HG03066 (cell line): ENCODE data around the gene SRP68.

Source experiments
- ATAC-seq: cut with Tn5 transposase; IDR thresholded peaks from one replicate; pipeline ENCODE4 v1.9.1; 2021; ENCODE audit warnings: low read depth; ENCODE audit not compliant: unreplicated experiment

Gene SRP68

DNA sequence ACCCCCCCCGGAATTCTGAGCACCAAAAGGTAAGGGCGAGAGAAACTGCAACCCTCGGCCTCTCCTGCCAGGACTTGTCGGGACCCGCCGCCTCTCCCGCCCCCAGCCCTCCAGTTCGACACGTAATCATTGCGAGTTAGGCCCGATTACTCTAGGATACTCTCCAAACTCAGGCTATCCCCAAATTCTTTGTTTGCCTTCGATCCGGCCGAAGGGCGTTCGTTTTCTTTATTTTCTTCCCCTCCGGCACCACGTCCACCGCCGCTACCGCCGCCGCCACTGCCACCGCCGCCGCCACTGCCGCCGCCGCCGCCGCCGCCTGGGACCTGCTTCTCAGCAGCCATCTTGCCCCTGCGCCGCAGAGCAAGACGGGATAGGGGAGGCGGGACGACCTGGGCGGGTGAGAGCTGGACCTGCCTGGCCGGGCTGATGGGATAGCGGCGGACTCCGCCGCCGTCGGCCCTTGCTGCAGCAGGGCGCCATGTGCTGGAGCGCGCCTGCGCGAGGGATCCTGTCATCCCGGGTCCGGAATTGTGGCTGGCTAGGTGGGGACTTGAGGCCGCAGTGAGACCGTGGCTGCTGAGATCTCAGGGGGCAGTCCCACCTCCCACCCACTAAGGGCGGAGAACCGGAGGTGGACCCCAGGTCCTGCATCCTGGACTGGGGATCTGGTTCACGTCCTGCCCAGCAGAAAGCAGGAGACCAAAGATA is at the start of gene SRP68:
SRP68 (minus strand) TSS at position 370 of the 711 bp plus-strand sequence; CDS start at position 344, 26 bp downstream.
- ATAC-seq, result peak; percentile 92

DNA sequence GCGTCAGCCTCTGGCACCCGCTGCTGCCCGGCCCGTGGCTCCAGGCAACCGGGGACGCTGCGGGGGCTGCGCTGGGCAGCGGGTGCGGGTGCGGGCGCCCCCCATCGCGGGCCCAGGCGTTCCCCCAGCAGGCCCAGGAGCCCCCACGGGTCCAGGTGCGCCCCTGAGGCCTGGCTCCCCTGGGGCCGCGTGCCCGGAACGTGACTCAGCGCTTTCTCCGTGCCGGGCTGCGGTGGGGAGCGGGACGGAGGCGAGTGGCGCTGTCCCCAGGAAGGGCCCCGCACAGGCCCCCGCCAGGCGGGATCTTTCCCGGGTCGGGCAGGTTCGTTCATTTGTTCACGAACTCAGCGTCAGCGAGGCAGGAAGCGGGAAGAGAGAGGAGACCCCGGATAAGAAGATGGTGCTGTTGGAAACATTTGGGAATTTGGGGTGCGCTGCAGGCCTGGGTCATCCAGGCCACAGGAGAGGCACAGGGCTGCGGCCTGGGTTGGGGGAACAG is 49.7 kb upstream of the SRP68 start:
- ATAC-seq, result no peak

DNA sequence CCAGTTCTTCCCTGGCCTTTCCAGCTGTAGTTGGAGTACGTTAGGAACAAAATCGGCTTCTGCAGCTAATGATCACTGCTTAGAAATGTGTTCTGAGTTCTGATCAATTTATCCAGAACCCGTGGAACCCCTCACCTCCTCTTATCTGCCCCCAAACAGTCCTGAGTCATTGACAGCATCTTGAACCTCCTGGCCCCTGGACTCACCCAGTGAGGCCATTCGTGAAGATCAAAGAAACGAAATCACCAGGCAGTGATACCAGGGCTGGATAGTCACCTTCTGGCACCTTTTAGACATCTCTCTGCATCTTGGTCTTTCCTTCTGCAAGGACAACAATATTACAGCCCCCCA is 48.3 kb upstream of the SRP68 start:
- ATAC-seq, result no peak

DNA sequence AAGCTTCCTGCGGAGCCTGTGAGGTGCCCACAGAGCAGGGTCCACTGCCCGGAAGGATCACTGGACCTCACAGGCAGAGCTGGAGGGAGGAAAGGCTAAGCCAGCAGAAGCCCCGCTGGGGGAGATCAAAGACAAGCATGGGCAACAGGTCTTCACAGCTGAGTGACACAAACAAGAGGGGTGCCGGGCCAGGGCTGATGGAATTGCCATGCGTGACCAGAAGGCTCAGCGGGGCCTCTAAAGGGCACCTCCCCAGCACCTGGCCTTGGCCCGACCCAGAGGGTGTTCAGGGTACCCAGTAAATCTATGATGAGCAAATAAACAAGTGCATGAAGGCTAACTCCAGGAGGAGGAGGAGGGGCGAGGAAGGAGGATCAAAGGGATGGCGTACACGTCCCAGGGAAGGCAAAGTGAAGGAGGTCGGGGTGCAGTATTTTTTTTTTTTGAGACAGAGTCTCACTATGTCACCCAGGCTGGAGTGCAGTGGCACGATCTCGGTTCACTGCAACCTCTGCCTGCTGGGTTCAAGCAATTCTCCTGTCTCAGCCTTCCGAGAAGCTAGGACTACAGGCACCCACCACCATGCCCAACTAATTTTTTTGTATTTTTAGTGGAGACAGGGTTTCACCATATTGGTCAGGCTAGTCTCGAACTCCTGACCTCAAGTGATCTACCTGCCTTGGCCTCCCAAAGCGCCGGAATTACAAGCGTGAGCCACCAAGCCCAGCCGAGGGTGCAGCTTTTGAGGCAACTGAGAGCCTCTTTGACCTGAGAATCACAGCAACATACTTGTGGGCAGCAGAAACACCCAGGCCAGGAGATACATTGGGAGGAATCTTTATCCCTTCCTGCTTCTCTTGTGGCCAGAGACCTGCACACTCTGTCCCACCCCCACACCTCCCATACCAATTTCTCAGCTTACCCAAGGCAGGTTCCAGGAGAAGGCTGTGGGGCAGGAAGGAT is 47.4 kb upstream of the SRP68 start:
- ATAC-seq, result no peak

DNA sequence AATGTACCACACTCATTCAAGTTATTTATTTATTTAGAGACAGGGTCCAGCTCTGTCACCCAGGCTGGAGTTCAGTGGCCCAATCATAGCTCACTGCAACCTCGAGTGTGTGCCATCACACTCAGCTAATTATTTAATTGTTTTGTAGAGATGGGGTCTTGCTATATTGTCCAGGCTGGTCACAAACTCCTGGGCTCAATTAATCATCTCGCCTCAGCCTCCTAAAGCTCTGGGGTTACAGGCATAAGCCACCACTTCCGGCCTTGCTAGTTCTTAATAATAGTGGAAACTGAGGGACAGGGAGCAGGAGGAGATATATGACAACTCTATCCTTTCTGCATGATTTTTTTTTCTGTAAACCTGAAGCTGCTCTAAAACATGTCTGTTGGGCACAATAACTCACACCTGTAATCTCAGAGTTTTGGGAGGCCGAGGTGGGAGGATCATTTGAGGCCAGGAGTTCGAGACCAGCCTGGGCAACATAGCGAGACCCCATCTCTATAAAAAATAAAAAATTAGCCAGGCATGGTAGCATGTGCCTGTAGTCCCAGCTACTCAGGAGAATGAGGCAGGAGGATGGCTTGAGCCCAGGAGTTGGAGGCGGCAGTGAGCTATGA is 42.9 kb upstream of the SRP68 start:
- ATAC-seq, result no peak

DNA sequence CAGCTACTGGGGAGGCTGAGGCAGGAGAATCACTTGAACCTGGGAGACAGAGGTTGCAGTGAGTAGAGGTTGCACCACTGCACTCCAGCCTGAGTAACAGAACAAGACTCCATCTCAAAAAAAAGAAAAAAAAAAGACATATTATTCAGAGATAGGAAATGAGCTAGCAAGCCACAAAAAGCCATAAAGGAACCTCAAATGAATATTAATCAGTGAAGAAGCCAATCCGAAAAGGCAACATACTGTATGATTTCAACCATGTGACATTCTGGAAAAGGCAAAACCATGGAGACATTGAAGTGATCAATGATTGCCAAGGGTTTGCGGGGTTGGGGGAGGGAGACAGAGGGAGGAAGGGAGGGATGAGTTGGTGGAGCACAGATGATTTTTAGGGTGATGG is 39.6 kb upstream of the SRP68 start:
- ATAC-seq, result no peak

DNA sequence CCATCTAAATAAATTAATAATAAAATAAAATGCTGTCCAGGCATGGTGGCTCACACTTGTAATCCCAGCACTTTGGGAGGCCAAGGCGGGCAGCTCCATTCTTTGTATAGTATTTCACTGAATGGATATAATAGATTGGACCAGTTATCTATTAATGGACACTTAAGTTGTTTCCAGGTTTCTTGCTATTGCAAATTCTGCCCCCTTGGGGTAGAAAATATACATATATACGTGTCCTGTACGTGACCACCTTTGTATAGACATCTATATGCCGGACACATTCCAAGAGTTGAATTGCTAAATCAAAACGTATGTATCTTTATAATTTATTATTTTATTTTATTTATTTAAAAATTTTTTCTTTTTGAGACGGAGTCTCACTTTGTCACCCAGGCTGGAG is 35.2 kb upstream of the SRP68 start:
- ATAC-seq, result no peak

DNA sequence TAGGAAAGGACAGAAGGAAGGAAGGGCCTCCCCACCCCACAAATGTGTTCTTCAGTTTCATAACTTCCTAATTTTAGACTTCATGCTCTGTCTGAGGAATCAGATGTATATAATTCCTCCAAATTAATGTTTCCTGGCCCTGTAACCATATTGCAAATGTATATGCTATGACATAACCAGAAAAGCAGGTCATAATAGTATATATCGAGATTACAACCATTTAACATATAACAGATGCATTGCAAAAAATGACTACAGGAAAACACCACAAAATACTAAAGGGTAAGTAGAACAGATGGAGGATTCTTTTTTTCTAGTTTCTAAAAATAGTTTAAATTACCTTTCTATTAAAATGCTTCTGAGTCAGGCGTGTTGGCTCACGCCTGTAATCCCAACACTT is 34.4 kb upstream of the SRP68 start:
- no peak for ATAC-seq

DNA sequence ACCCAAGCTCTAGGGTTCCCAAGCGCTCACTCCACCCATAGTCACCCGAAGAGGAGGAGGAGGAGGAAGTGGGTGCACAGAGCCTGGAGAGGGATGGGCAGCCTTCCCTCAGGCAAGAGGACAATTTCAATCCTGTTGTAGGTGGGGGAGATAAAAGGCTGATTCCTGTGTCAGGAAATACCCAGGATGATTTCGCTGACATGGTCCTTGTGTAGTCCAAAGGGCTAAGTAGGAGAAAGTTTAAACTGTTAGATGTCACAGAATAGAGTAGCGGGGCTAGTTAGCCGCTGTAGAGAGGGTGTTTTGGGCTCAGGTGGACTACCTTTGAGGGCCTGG is 32.5 kb upstream of the SRP68 start:
- ATAC-seq, result no peak

DNA sequence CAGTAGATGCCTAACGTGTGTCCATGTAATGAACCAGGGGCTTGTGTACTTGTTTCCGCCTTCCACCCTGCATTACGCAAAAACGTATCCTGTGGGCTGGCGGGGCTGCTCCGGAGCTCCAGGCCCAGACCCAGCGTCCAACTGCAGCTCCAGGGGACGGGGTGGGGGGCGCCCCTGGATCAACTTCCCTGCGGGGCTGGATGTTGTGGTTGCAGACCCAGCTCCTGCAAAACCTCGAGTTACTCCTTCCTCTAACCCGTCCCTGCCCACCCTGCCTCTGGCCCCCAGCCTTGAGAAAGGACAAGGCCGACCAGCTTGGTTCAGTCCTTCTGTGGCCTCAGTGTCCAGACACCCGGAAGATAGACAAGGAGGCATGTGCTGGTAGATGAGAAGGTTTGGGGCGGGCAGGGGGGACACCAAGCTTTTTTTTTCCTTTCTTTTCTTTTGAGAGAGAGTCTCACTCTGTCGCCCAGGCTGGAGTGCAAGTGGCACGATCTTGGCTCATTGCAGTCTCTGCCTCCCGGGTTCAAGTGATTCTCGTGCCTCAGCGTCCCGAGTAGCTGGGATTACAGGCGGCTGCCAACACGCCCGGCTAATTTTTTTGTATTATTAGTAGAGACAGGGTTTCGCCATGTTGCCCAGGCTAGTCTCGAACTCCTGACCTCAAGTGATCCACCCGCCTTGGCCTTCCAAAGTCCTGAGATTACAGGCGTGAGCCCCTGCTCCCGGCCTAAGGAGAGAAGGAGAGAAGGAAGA is 32.0 kb upstream of the SRP68 start:
- ATAC-seq, result no peak

DNA sequence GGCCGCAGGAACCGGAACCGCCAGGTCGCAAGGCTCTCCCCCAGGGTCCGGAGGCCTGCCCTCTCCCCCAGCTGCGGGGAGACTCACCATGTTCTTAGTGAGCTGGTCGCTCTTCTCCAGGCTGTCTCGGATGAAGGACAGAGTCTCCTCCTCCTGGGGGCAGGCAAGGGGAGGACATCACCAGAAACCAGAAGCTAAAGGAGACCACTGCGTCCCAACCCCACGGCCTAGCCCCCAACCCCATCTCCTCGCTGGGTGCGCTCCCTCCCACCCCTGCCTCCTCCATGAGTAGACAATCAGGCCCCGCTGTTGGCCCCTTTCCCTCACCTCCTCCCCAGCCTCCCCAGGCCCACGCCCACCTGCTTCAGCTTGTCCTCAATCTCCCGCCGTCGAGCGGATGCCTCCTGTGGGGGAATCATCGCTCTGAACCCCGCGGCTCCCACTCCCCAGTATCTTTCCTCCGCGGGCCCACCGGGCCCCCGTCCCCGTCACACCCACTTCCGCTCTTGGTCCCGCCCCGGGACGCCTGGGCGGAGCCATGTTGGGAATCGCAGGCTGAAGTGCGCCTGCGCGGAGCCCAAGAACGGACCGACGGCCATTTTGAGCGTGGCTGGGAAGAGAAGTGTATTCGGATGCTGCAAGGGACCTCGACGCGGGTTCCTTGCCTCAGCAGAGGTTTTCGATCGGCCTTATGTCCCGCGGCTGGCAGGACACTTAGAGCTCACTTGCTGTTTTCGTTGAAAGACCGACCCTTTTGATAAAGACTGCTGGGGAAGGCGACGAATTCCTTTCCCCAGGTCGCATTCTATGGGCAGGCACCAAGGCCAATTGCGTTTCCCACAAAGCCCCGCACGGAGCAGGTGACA is 31.2 kb upstream of the SRP68 start, which contains the start of gene EXOC7:
EXOC7 (minus strand) TSS at position 514 of the 866 bp plus-strand sequence; CDS start at position 419, 95 bp downstream.
- peak; percentile 71 for ATAC-seq

DNA sequence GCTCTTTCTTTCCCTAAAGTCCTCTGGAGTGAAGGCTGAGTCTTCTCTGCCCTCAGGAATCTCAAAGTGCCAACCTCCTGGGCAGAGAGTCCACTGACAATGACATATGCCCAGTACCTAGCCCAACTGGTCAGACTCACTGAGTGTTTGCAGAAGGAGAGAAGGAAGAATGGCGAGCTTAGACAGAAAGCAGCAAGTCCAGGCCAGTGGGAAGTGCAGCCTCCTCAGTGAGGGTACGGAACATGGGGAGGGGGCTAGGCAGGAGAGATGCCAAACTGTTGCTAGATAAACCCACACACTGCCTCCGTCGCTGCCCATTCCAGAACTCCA is 30.6 kb upstream of the SRP68 start:
- ATAC-seq, result no peak

DNA sequence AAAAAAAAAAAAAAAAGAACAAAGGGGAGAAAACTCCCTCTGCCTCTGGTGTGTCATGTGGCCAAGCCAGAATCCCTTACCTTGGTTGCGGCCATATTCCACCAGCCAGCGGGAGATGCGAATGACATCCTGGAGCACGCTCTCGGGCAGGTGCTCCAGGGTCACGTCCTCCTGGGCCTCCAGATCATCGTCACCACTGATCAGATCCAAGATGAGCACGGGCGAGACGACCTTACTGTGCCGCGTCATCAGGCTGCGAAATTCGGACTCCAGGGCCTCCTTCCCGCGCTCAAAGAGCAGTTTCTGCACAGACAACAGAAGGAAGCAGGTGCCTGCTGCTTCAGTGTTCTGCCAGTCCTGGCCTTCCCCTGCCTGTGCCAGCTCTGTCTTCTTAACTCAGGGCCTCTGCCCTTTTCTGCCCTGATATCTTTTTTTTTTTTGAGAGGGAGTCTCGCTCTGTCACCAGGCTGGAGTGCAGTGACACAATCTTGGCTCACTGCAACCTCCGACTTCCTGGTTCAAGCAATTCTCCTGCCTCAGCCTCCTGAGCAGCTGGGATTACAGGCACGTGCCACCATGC is 25.5 kb upstream of the SRP68 start:
- ATAC-seq, result no peak

DNA sequence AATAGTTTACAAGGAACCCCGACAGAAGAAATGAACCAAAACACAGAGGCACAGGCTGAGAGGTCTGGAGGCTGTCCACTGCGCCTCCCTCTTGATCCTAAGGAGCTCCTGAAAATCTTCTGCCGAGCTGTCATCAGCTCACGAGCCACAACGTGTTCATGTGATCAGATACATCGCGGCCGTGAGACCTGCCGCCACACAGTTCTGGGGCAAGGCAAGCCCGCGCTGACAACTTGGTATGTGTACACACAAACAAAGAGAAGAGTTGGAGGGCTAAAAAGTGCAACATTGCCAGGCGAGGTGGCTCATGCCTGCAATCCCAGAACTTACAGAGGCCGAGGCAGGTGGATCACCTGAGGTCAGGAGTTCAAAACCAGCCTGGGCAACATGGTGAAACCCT is 23.6 kb upstream of the SRP68 start:
- no peak for ATAC-seq

DNA sequence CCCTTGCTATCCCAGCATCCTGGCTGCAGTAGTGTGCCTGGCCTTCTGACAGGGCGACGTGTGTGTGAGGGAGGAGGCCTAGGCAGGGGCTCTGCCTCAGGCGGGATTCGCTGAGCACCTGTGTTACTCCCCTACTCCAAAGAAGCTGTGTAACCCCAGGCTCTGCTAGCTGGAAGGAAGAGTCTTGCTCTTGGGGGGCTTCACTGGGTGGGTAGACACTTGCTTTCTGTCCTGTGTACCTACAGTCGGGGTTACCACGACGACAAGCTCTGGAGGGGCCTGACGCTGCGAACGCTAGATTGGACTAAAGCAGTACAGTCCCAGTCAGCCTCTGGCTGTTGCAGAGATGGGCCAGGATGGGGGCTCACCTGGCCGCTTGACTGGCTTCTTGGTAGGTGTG is 21.7 kb upstream of the SRP68 start:
- no peak for ATAC-seq

DNA sequence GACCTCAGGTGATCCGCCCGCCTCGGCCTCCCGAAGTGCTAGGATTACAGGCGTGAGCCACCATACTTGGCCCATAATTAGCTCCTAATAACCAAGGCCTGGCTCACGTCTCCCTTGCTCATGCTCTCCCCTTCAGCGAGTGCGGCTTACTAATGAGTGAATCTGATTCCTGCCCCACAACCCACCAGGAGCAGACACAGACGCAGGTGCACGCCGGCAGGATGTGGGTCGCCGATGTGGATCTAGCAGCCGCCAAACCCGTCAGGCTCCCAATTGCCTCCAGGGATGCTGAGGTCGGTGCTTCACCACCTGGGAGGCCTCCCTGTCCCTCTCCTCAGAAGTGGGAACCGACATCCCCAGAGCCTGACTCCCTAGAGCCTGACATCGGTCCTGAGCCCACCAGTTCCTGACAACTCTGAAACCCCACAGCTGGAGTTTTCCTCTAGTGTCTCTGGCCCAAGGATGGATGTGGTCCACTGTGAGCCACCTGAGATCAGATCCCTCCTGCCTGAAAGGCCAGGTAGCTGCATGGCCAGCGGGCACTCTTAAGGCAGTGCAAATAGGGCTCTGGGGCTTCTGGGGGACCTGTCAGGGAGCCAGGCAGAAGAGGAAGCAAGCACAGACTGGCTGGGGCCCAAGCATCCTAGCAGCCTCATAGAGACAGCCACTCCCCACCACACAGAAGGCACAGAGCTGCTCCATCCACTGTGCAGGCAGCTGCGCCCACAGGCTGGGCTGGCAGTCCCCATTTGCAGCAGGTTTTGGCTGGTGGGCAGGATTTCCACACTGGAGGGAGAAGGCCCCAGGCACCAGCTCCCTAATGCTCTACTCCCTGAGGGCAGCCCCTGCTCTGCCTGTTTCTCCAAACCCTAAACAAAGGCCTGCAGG is 20.5 kb upstream of the SRP68 start:
- ATAC-seq, result no peak

DNA sequence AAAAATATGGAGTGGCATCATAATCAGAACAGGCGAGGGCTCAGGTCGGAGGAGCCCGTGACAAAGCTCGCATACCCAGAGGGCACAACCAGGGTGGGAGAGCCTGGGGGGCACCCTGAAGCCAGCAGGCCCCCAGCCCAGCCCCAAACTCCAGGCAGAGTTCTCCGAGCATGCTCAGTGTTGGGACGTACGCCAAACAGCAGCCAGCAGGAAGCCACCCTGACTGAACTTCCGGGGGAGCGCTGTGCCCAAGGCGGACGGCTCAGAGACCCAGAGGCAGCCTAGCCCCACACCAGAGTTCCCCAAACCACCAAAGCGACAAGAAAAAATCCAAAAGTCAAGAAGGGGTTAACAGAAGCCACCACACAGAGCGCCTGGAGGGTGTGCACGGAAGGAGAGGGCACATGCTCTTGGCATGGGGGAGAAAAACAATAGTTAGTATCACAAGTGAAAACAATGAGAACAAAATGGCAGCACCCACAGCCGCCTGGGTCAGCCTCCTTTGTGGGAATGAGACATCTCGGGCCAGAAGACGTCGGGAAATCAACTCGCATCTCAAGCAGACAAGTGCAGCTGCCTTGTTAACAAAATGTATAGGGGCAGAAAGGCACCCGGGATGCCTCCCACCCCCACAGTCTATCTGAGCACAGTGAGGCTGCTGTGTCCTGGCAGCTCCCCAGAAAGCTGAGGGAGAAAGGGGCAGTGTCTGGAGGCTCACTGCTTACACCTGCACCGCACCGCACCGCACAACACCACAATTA is 19.4 kb upstream of the SRP68 start:
- no peak for ATAC-seq
